HL-60/S4 (cell line): ENCODE data around the gene RNF44.

Experiments
- in situ Hi-C: fragments of 300-500 bp; cut with MboI; formaldehyde crosslinking; loops from 2 replicates; pipeline ENCODE4 v1.14.3; 2022; ENCODE audit warnings: low sequenced_read_pairs

RNF44 gene

GRCh38 chr5:176536902-176537553 lies at the start of gene RNF44:
Gene RNF44 (minus strand): TSS chr5:176537402. CDS start chr5:176532472, 4,930 bp downstream.
- in situ Hi-C loops: no loop called here

- in situ Hi-C loops: no loop called here
These were observed 45.9 kb upstream of the RNF44 start for GRCh38 chr5:176583076-176583475.

- in situ Hi-C loops: no loop called here
These were observed 44.2 kb upstream of the RNF44 start for GRCh38 chr5:176581361-176581760.

- in situ Hi-C loops: no loop called here
These were observed 42.1 kb upstream of the RNF44 start for GRCh38 chr5:176579323-176579722.

DNA sequence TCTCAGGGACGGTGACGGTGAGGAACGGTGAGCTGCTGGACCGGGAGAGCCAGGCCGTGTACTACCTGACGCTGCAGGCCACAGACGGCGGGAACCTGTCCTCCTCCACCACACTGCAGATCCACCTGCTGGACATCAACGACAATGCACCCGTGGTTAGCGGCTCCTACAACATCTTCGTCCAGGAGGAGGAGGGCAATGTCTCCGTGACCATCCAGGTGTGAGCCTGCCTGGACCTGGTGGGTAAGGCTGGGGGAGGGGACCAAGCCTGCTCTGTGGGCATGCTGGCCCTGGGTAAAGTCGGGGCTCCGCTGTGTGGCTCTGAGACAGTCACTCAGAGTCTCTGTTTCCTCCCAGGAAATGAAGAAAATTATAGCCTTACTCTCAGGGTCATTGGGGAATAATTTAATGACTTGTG lies 41.2 kb upstream of the RNF44 start:
- in situ Hi-C loops: no loop called here

- in situ Hi-C loops: no loop called here
These were observed 40.3 kb upstream of the RNF44 start for GRCh38 chr5:176577312-176578176.

DNA sequence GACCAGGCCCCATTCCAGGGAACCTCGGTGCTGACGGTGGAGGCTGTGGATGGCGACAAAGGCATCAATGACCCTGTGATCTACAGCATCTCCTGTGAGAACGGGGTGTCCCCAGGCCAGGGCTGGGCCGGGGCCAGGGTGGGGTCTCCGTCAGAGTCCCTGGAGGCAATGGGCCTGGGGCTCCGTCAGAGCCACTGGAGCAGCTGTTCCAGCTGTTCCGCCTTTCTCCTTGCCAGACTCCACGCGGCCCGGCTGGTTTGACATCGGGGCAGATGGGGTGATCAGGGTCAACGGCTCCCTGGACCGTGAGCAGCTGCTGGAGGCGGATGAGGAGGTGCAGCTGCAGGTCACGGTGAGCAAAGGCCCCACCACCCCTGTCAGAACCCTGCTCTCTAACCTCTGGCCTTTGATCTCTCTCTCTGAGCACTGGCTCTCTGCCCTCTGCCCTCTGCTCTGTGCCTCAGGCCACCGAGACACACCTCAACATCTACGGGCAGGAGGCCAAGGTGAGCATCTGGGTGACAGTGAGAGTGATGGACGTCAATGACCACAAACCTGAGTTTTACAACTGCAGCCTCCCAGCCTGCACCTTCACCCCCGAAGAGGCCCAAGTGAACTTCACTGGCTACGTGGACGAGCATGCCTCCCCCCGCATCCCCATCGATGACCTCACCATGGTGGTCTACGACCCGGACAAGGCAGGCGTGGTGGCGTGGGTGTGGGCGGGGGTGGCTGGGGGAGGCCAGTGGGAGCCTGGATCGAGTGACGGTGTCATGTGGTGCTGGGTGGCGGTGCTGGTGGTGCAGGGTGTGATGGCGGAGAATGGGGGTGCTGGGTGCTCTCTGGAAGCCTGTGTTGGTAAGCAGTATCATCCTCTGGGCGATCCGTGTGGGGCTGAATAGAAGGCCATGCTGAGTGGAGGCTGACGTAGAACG lies 38.6 kb upstream of the RNF44 start:
- in situ Hi-C loops: no loop called here

DNA sequence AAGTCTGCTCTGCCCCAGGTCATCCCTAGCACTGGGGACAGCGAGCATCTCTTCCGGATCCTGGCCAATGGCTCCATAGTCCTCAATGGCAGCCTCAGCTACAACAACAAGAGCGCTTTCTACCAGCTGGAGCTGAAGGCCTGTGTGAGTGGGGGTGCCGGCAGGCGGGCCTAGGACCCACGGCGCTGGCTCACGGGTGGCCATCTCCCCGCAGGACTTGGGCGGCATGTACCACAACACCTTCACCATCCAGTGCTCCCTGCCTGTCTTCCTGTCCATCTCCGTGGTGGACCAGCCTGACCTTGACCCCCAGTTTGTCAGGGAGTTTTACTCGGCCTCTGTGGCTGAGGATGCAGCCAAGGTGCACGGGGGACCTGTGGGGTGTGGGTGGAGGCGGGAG lies 37.9 kb upstream of the RNF44 start:
- in situ Hi-C loops: no loop called here

DNA sequence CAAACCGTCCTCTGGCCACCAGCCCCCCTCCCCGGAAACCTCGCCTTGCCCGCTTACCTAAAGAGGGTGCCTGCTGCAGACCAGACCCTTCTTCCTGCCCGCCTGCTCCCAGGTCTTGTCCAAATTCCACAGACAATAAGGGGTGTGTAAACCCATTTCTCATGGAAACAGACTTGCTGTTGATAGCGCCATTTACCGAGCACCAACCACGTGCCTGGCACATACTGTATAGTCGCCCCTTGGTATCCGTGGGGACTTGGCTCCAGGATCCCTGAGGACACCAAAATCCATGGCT lies 37.0 kb upstream of the RNF44 start:
- in situ Hi-C loops: no loop called here

- in situ Hi-C loops: no loop called here
These were observed 36.5 kb upstream of the RNF44 start for GRCh38 chr5:176573564-176574296.

DNA sequence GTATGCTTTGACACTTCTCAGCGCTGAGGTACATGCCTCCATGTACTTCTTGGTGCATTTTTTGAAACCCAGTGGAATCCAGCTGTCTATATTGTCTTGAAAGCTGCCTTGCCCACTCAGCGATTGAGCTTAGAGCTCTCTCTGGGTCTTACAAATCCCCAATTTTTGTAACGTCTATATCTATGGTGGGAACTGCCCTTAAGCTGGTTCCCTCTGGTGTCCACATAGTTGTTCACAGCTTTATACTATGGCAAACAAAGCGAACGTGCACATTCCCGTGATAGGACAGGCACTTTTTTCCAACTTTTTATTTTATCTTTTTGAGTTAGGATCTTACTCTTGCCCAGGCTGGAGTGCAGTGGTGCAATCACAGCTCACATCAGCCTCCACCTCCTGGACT lies 32.8 kb upstream of the RNF44 start:
- in situ Hi-C loops: no loop called here

GRCh38 chr5:176568657-176569056 lies 31.5 kb upstream of the RNF44 start:
- in situ Hi-C loops: no loop called here

GRCh38 chr5:176565760-176566288 lies 28.6 kb upstream of the RNF44 start:
- in situ Hi-C loops: no loop called here

DNA sequence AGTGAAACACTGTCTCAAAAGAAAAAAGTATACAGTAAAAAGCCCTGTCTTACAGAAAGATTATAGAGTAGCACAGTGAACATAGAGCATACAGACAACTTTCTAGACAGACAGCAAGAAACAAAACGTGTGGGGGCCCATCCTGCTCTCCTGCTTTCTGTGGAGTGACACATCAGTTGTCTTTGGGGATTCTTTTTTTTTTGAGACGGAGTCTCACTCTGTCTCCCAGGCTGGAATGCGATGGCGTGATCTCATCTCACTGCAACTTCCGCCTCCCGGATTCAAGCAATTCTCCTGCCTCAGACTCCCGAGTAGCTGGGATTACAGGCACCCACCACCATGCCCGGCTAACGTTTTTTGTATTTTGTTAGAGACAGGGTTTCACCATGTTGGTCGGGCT lies 26.8 kb upstream of the RNF44 start:
- in situ Hi-C loops: no loop called here

- in situ Hi-C loops: no loop called here
These were observed 25.0 kb upstream of the RNF44 start for GRCh38 chr5:176562189-176562588.

GRCh38 chr5:176561259-176561658 lies 24.1 kb upstream of the RNF44 start:
- in situ Hi-C loops: no loop called here

DNA sequence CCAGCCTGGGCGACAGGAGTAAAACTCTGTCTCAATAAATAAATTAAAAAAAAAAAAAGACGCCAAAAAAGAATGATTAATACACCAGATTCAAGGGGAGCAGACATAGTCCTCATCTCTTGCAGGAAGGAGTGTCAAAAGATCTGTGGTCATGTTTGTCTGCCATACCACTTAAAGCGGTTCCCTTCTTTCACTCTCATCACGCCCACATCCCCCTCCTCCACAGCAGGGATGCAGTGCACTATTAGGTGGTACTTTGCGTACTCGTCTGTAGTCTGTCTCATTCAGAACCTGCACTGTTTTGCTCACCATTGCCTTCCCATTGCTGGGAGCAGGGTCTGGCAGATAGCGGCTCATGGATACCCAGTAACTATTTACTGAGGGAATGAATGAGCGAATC lies 23.2 kb upstream of the RNF44 start:
- in situ Hi-C loops: no loop called here

DNA sequence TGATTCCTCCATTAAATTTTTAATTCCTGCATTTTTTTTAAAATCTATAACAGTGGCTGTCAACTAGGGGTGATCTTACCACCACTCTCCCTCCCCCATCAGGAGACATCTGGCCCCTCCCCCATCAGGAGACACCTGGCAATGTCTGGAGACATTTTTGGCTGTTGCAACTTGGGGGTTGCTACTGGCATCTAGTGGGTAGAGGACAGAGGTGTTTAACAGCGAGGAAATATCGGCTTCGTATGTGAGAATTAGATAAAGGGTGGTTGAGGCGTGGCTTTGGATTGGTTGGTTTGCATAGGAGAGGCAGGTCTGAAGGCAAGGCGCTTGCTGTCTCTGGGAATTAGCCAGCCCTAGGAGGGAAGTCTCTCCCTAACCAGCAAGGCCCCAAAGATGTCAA lies 22.5 kb upstream of the RNF44 start:
- in situ Hi-C loops: no loop called here

- in situ Hi-C loops: no loop called here
These were observed 20.6 kb upstream of the RNF44 start for GRCh38 chr5:176557846-176558245.

DNA sequence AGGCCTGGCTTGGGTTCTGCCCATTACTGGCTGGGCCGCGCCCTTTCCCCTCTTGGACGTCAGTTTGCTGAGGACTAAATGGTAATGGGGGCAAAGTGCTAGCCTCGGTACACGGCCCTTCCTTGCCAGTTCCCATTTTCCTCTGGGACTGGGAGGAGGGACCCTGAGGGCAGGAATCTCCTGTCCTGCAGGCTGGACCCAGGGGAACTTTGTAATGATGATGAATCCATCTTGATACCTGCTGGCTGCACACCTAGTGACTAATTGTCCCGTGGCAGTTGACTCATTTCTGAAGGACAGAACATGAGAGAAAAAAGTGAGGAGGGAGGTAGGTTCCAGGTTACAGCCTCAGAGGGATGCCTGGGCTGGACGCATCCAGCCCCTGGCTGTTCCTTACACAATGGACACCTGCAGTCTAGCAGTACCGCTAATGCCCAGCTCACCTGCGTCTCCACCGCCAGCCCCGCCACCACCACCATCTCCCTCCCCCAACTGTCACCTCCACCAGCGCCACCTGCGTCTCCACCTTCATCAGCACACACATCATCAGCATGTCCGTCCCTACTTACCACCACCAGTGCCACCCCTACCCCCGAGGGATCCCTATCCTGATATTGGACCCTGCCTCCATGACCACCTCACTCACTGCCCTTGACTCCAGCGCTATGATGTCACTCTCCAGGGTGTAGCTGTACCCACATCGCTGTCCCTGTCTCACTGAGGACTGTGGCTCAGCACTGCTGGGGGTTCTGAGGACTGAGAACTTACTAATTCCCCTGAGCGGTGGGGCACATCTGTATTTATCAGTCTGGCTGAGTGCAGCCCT lies 16.3 kb upstream of the RNF44 start:
- in situ Hi-C loops: no loop called here
